ENCODE data around the gene CREB5.

The CREB5 gene

DNA sequence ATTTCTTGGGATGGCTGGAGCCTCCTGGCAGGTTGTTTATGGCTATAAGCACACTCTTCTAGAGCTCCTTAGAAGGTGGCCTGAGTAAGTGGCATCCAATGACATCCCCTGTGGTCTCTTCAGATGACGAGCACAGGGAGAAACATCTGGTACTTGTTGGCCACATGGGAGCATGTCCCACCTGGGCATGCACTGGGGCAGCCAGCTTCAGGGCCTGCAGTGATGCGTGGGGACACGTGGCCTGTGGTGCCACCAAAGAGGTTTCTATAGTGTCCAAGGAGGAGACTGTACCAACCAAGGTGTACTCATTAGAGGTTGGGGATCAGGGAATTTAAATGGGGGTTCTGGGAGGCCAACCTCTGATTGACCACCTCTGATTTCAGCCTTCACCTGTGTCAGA lies 420.4 kb downstream of the CREB5 start:
- in situ Hi-C loops (cut with MboI; ENCODE audit: low sequenced_read_pairs), result no loop called here

- in situ Hi-C loops (cut with MboI; ENCODE audit: low sequenced_read_pairs), result no loop called here
Measured at GRCh38 chr7:28835800-28836199, 423.5 kb downstream of the CREB5 start.

GRCh38 chr7:28836716-28837115 lies 424.4 kb downstream of the CREB5 start:
- in situ Hi-C loops (cut with MboI; ENCODE audit: low sequenced_read_pairs), result no loop called here

GRCh38 chr7:28837216-28837615 lies 424.9 kb downstream of the CREB5 start:
- in situ Hi-C loops (cut with MboI; ENCODE audit: low sequenced_read_pairs), result no loop called here

DNA sequence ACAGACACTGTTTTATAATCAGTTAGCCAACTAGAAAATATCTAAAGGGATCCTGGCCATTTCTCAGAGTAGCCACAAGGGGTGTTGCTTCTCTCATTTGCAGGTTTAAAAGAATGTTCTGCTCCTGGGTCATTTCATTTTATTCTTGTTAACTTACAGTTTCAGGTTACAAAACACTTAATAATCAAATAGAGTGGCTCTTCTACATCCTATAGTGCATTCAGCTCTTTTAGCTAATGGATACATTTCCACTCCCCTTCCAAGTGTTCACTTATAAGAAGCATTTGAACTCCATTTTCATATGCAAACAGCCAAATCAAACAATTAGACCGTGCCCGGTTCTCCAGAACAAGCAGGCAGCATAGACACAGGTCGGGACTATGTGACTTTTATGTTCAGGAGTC lies 428.3 kb downstream of the CREB5 start:
- in situ Hi-C loops (cut with MboI; ENCODE audit: low sequenced_read_pairs), result no loop called here

DNA sequence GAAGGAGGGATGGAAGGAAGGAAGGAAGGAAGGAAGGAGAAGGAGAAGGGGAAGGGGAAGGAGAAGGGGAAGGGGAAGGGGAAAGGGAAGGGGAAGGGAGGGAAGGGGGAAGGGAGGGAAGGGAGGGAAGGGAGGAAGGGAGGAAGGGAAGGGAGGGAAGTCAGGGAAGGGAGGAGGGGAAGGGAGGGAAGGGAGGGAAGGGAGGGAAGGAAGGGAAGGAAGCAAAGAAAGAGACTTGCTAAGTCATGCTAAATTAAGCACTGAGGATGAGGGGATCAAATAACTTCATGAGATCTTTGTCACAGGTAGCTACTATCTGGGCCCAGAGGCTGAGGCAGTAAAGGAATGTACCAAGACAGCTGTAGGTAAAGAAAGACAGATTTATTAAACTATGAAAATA lies 429.4 kb downstream of the CREB5 start:
- in situ Hi-C loops (cut with MboI; ENCODE audit: low sequenced_read_pairs), result no loop called here

DNA sequence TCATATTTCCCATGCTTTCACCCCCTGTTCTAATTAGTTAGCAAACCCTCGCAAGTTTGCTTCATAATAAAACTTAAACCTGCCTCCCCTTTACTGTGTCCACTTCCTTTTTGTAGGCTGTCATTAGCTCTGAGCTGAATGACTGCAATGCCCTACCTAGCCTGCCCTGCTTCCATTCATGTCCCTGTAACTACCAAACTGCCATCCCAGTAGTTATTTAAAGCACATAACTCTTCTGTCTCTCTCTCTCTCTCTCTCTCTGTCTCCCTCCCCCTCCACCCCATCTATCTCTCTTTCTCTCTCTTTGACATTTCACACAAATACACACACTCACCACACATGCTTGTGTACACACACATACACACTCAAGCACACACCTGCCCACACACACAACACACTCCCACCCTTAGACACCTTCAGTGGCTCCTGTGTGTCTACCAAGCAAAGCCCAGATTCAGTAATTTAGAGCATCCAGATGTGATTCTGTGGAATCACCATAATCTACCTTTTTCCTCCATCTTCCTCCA lies 430.5 kb downstream of the CREB5 start:
- in situ Hi-C loops (cut with MboI; ENCODE audit: low sequenced_read_pairs), result no loop called here

GRCh38 chr7:28845106-28845505 lies 432.8 kb downstream of the CREB5 start:
- in situ Hi-C loops (cut with MboI; ENCODE audit: low sequenced_read_pairs), result no loop called here

GRCh38 chr7:28847176-28847575 lies 434.9 kb downstream of the CREB5 start:
- in situ Hi-C loops (cut with MboI; ENCODE audit: low sequenced_read_pairs), result no loop called here

GRCh38 chr7:28847681-28848080 lies 435.4 kb downstream of the CREB5 start:
- in situ Hi-C loops (cut with MboI; ENCODE audit: low sequenced_read_pairs), result no loop called here

DNA sequence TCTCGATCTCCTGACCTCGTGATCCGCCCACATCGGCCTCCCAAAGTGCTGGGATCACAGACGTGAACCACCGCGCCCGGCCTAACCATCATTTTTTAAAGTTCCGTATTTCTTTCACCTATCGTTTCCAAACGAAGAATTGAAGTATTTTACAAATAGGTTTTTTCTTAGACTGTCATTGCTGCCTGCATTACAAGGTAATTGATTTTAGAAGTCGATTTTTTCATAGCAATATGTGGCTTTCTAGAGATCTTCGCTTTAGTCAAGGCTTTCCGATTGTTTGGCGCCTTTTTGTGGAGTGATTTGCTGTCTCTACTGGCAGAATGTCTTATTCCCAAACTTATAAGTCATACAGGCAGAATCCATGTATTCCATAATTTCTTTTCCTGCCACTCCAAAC lies 436.6 kb downstream of the CREB5 start:
- in situ Hi-C loops (cut with MboI; ENCODE audit: low sequenced_read_pairs), result no loop called here

- in situ Hi-C loops (cut with MboI; ENCODE audit: low sequenced_read_pairs), result no loop called here
Measured at GRCh38 chr7:28850699-28851098, 438.4 kb downstream of the CREB5 start.

- in situ Hi-C loops (cut with MboI; ENCODE audit: low sequenced_read_pairs), result no loop called here
Measured at GRCh38 chr7:28853150-28853549, 440.8 kb downstream of the CREB5 start.

DNA sequence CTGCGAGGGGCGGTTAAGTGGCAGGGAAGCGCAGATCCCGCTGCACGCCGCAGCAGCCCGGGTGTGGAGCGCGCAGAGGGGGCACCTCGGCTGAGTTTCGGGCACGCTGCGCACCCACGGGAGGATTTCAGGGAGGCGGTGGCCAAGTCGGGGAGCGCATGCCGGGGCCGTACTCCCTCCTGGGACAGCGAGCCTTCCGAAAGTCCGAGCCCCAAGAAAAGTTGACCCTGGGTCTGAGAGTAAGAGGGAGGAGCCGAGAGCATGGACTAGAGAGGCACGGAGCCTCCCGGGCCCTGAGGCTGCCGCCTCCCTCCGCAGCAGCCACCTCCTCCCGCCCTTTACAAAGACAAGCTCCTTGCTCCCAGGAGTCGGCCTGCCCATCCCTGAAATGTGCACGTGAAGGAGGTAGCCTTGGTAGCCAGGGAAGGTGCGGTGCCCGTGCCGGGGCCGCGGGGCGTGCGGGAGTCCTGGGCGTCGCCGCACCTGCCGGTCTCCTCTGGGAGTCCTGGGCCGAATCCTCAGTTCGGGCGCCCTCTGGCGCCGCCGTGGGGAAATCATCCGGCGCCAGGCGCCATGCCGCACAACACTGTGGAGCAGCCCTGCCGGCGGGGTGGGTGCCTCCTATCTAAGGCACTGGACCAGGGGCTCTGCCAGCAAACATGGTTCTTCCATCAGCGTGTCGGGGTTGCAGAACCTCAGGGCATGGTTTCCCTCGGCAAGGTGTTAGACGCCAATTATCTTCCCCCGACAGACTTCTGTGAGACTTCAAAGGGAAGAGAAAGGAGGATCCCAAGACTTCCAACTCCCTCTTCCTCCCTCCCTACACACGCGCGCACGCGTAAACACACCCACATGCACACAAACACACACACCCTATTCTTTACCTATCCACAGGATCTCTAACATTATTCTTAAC lies 441.8 kb downstream of the CREB5 start:
- in situ Hi-C loops (cut with MboI; ENCODE audit: low sequenced_read_pairs), result no loop called here

GRCh38 chr7:28854750-28855074 lies 442.4 kb downstream of the CREB5 start:
- in situ Hi-C loops (cut with MboI; ENCODE audit: low sequenced_read_pairs), result no loop called here

GRCh38 chr7:28855538-28856217 lies 443.4 kb downstream of the CREB5 start:
- in situ Hi-C loops (cut with MboI; ENCODE audit: low sequenced_read_pairs), result no loop called here

DNA sequence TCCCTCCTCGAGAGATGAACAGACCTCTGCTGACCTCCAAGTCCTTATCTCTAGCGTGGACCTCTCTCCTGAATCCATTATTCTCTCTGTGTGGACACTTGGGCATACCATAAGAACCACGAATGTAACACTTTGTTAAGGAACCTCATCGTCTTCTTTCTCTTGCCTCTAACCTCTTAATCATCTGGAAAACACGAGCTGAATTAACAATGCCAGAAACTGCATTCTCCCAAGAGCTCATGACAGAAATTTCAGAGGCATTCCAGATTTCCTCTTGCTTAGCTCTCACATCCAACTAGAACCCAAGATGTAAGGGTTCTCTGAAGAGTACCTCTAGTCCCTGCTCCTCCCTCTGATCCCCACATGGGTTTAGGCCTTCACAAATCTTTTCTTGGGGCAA lies 444.3 kb downstream of the CREB5 start:
- in situ Hi-C loops (cut with MboI; ENCODE audit: low sequenced_read_pairs), result no loop called here

DNA sequence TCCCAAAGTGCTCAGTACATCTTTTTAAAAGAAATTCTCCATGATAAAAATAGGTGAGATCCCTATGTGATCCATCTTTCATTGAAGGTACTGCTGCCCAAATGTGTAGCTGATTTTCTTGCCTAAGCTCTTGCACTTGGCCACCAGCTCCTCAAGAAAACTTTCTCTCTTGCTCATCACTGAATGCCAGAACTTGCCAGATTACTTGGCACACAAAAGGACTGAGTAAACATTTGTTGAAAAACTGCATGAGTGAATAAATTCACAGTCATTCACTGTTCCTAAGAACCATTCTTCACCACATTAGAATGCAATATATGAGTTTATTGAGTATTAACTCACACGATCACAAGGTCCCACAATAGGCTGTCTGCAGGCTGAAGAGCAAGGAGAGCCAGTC lies 445.9 kb downstream of the CREB5 start:
- in situ Hi-C loops (cut with MboI; ENCODE audit: low sequenced_read_pairs), result no loop called here

- in situ Hi-C loops (cut with MboI; ENCODE audit: low sequenced_read_pairs), result no loop called here
Measured at GRCh38 chr7:28858895-28859294, 446.6 kb downstream of the CREB5 start.

- in situ Hi-C loops (cut with MboI; ENCODE audit: low sequenced_read_pairs), result no loop called here
Measured at GRCh38 chr7:28861825-28862224, 449.5 kb downstream of the CREB5 start.

DNA sequence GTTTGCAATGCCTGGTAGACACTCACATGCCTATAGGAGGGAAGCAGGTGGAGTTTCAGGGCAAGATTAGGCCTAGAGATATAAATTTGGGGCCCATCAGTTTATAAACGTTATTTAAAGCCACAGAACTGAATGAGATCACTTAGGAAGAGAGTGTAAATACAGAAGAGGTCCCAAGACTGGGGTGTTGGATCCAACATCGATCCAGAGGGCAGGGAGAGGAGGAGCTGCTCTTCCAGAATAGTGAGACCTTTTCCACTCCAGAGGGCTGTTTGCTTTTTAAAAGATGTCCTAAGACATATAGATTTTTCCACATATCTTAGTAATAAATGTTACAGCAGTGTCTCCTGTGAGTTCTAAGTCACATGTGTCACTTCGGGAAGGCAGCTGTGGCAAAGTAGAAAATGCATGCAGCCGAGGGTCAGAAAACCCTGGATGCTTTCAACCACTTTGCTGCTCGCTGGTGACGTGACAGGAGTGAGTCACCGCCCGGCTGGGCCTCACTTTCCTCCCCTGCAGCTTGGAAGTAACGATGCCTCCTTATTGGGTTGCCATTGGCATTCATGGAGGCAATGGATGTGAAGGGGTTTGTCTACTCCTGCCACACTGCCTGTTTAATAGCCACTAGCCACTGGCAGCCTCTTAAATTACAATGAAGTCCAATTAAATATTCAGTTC lies 450.4 kb downstream of the CREB5 start:
- in situ Hi-C loops (cut with MboI; ENCODE audit: low sequenced_read_pairs), result no loop called here

Measured in hTERT RPE-1 (cell line).